CD4-positive, alpha-beta T cell treated with Interleukin-2 at 100 ng/mL for 4 hours (primary cell): ENCODE measurements around the gene CBFA2T3.

ENCODE experiments used
- DNase-seq: peaks from one replicate; pipeline ENCODE4 v3.0.0-alpha.2; 2020; ENCODE audit warnings: low spot score

Gene CBFA2T3

GRCh38 chr16:88938777-88939244, 38.2 kb downstream of the CBFA2T3 start:
- no peak for DNase-seq

DNA sequence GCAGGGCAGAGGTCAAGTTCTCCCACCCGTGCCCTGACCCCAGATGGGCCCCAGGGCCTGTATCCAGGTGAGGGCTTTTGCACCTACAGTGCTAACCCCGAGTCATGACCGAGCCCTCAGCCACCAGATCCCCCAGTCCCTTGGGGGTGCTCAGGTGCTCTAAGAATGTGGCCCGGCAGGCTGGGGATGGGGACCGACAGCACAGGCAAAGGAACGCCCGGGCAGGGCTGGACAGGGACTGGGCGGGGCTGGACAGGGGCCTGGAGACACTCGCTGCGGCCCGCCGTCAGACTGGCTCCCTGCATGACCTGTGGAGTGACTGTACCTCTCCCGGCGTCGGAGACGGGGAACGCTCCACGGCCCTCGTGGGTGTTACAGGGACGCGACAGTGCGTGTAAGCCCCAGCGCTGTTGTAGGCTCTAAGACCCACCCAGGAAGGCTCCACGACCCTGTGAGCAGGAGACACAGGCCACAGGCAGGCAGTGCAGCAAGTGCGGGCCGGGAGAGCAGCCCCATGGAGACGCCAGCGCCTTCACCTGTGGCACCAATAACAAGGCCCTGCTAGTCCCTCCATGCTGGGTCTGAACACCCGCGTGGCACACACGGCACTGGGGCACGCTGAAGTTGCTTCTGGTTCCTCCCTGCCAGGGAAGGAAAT, 38.8 kb downstream of the CBFA2T3 start:
- no peak for DNase-seq

GRCh38 chr16:88937206-88937621, 39.8 kb downstream of the CBFA2T3 start:
- no peak for DNase-seq

GRCh38 chr16:88936556-88937205, 40.3 kb downstream of the CBFA2T3 start:
- no peak for DNase-seq

DNA sequence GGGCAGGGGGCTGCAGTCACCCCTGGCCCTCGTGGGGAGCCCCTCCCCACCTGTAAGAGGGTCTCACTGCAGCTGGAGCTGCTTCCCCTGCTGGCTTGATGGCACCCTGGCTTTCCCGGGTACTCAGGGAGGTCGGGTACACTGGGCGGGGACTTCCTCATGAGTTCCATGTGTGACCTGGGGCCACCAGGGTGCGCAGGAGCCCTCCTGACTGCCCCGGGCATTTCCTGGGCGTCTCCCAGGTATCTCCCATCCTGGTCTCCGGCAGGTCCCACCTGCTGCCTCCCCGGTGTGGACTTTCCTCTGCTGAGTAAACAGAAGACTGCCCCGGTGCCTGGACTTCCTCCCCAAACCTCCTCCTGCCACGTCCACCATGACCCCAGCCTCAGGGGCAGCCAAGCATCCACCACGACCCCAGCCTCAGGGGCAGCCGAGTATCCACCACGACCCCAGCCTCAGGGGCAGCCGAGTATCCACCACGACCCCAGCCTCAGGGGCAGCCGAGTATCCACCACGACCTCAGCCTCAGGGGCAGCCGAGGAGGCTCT, 40.9 kb downstream of the CBFA2T3 start:
- no peak for DNase-seq

GRCh38 chr16:88934066-88934667, 42.8 kb downstream of the CBFA2T3 start:
- no peak for DNase-seq

GRCh38 chr16:88932929-88933328, 44.1 kb downstream of the CBFA2T3 start:
- DNase-seq: no peak

GRCh38 chr16:88931936-88932335, 45.1 kb downstream of the CBFA2T3 start:
- no peak for DNase-seq

DNA sequence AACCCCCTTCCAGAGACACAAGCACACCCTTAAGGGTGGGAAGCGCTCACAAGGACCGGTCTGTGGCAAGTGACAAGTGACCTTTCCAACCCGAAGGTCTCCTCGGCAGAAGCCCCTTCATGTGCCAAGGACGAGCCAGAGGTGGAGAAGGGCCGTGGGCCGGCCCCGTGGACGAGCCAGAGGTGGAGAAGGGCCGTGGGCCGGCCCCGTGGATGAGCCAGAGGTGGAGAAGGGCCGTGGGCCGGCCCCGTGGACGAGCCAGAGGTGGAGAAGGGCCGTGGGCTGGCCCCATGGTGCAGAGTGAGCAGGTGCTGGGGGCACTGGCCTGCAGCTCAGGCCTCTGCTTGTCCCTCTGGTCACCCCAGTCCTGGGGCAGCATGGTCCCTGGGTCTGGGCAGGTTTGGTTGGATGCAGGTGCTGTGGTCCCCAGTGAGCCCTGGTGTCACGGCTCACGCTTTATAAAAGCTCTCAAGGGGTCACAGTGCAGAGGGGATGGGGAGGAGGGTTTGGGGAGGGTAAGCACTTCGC, 45.6 kb downstream of the CBFA2T3 start:
- DNase-seq: no peak

- no peak for DNase-seq
These were observed 46.3 kb downstream of the CBFA2T3 start for GRCh38 chr16:88930716-88931115.

DNA sequence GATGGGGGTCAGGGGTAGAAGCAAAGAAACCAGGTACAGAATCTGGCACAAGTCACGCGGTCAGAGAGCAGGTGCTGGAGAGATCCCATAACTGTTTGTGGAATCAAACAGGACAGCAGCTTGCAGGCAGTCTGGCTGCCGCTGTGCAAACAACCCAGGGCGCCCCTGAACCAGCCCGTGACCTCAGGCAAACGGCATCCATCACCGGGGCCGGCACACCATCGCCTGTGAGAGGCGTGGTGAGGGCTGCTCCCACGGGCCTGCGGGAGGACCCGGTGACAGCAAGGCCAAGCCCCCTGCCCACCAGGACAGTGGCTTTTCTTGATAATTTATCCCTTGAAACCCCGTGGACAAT, 47.9 kb downstream of the CBFA2T3 start:
- no peak for DNase-seq

- no peak for DNase-seq
These were observed 48.5 kb downstream of the CBFA2T3 start for GRCh38 chr16:88928405-88929090.

GRCh38 chr16:88927661-88928060, 49.3 kb downstream of the CBFA2T3 start:
- DNase-seq: no peak

- DNase-seq: no peak
These were observed 50.0 kb downstream of the CBFA2T3 start for GRCh38 chr16:88927010-88927409.

- DNase-seq: no peak
These were observed 50.5 kb downstream of the CBFA2T3 start for GRCh38 chr16:88926374-88926990.

GRCh38 chr16:88925540-88925887, 51.5 kb downstream of the CBFA2T3 start:
- no peak for DNase-seq

DNA sequence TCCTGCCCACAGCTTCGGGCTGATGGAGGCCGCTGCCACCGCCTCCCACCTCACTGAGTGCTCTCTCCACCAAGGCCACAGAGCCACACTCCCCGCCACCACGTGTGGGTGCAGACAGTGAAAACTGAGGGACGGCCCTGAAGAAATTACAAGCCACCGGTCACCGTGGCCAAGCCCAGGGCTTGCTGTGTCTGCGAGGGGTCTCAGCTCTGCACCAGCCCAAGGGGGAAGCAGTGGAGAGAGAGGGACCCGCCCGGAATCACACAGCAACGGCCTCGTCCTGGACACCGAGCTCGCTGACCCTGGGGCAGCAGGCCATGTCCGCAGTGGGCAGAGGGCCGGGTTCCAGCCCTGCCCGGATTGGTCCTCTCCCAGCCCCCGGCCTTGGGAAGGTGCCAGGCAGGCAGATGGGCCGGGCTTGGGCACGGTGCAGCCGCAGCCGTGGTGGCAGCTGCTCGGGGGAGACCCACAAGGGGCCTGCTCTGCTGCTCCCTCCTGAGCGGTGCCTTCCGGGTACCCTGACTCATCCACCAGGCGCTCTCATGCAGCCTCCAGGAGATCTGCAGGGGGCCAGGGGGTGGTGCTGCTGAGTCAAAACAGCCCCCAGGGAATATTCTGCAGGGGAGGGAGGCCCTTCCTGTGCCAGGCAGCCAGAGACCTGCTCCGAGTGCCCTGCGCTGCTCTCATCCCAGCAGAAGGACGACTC, 52.0 kb downstream of the CBFA2T3 start:
- no peak for DNase-seq

DNA sequence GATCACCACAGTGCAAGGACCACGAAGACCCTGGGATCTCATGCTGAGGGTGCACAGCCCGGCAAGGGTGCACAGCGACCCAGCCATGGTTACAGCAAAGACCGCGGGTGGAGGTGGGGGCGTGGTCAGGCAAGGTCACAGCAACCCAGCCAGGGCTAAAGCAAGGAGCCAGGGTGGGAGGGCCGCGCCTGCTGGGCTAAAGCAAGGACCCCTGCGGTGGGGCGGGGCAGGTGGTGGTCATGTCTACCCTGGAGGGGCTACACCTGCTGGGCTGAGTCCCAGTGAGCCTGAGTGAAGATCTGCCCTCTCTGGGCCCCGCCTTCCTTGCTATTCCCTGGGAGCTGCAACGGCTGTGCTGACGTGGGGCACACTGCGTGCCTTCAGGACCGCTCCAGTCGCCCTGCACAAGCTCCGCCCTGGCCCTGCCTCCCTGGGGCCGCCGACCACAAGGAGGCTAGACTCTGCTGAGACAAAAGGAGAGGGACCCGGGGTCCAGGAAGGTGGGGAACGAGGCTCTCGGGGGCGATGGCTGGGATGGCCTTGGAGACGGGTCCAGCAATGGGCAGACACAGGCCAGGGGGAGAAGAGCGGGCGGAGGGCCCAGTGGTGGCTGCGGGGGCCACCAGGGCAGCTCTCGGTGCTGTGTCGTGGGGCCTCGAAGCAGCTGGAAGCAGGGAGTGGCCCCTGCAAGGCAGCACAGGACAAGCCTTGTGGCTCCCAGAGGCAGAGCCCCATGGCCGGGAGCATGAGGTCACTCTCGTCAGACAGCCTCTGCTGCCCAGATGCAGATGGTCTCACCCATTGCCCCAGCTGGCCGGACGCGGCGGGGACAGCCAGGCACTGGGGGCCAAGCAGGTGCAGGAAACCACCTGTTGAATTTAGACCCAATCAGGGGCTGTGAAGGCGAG, 52.8 kb downstream of the CBFA2T3 start:
- no peak for DNase-seq

DNA sequence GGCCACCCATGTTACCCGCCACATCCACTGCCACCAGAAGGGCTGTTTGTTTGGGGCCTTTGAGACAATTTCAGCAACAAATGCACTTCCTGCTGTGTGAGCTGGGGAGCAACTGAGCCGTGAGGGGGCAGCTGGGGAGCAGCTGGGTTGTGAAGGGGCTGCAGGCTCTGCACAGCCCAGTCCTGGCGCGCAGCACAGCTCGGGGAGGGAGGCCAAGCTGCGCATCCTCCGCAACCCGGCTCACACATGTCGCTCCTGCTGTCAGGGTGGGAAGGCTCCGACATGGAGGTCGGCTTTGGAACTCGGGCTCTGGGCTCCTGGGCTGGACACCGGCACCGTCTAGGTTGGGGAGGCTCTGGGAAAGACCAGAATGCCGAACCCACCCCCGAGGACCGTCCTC, 53.6 kb downstream of the CBFA2T3 start:
- no peak for DNase-seq

GRCh38 chr16:88922826-88923410, 54.1 kb downstream of the CBFA2T3 start:
- DNase-seq: no peak
